Thymus (tissue), 11 donors: ENCODE data around the gene CPXM1. TPM values are rescaled to one million over a fixed set of nuclear protein-coding genes. Genes with fewer than 3 reads are reported as not detected.

Source experiments
- DNase-seq, 9 donors: peaks; one replicate each; pipeline ENCODE4 v3.0.0-alpha.2; 2013; ENCODE audit warnings: low spot score in 9 of 9, low read depth in 6 of 9, missing footprints in 1 of 9
- H3K27ac ChIP-seq, 2 donors: one replicate each; pipeline ENCODE4 v1.5.1; 2013; ENCODE audit warnings: control low read depth in 1 of 2, low read depth in 1 of 2, low read length in 1 of 2, mild to moderate bottlenecking in 1 of 2, moderate library complexity in 1 of 2
- H3K27me3 ChIP-seq, 2 donors: one replicate each; pipeline ENCODE4 v1.5.1; 2013; ENCODE audit warnings: low read length in 1 of 2; ENCODE audit not compliant: control insufficient read depth in 2 of 2, insufficient read depth in 1 of 2
- H3K36me3 ChIP-seq, 2 donors: one replicate each; pipeline ENCODE4 v1.5.1; 2013; ENCODE audit warnings: low read length in 1 of 2, mild to moderate bottlenecking in 1 of 2, moderate library complexity in 1 of 2; ENCODE audit not compliant: control insufficient read depth in 2 of 2, insufficient read depth in 2 of 2
- H3K4me1 ChIP-seq, 2 donors: one replicate each; pipeline ENCODE4 v1.5.1; 2013; ENCODE audit warnings: low read length in 2 of 2; ENCODE audit not compliant: control insufficient read depth in 2 of 2, insufficient read depth in 2 of 2
- H3K4me3 ChIP-seq, 2 donors: one replicate each; pipeline ENCODE4 v1.5.1; 2013; ENCODE audit warnings: low read length in 2 of 2, control low read depth in 1 of 2, mild to moderate bottlenecking in 1 of 2
- H3K9me3 ChIP-seq, 2 donors: one replicate each; pipeline ENCODE4 v1.5.1; 2013; ENCODE audit warnings: low read length in 1 of 2, mild to moderate bottlenecking in 1 of 2; ENCODE audit not compliant: control insufficient read depth in 2 of 2, insufficient read depth in 1 of 2
- WGBS: extraction: QIAGEN DNeasy Blood & Tissue Kit; methylation state at CpG from one replicate; pipeline ENCODE4 v1.1.7; 2013; 5-methylcytosine and 5-hydroxymethylcytosine counted together
- polyA plus RNA-seq: library from polyadenylated mRNA; stranded (reverse); fragments of 200-250 nt; gene quantifications from one replicate; pipeline ENCODE4 v1.2.3, GENCODE V29; 2013
- total RNA-seq: library from RNA; stranded (reverse); fragments of 120-200 nt; gene quantifications from one replicate; pipeline ENCODE4 v1.2.4, GENCODE V29; 2013
- donor health status: healthy.

CPXM1 gene
- total and polyA plus RNA-seq, 2 donors = 11.9 to 14.1 TPM

DNA sequence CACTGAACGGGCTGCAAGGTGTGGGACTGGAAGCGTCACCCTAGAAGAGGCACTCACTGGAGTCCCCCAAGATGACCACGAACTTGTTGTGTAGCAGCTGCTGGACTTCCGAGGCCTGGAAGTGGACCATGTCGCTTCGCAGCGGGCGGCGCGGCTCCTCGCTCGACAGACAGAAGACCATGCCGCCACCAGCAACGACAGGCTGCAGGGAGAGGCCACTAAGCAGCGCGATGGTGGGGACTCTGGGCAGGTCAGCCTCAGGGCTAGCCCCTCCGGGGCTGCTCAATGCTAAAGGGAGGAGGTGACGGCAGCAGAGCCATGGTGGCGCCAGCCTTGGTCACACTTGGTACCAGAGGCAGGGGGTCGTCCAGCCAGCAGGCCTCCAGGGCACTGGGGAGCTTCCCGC, 39.3 kb upstream of the CPXM1 start:
- no peaks in the 10 kb centered on the region for H3K9me3 ChIP-seq
- H3K4me3 ChIP-seq = peak overlapping the region; percentile 76 to 86
- H3K27ac ChIP-seq = no peak overlapping the region
- no peak for DNase-seq
- WGBS = 89% methylated on average over 21 of the region's 21 CpGs
- H3K36me3 ChIP-seq = peaks cover 0 to 6% of the 10 kb centered on the region in 2 donors
- H3K27me3 ChIP-seq = no peaks in the 10 kb centered on the region
- H3K4me1 ChIP-seq = peaks cover 11 to 14% of the 10 kb centered on the region in 2 donors

DNA sequence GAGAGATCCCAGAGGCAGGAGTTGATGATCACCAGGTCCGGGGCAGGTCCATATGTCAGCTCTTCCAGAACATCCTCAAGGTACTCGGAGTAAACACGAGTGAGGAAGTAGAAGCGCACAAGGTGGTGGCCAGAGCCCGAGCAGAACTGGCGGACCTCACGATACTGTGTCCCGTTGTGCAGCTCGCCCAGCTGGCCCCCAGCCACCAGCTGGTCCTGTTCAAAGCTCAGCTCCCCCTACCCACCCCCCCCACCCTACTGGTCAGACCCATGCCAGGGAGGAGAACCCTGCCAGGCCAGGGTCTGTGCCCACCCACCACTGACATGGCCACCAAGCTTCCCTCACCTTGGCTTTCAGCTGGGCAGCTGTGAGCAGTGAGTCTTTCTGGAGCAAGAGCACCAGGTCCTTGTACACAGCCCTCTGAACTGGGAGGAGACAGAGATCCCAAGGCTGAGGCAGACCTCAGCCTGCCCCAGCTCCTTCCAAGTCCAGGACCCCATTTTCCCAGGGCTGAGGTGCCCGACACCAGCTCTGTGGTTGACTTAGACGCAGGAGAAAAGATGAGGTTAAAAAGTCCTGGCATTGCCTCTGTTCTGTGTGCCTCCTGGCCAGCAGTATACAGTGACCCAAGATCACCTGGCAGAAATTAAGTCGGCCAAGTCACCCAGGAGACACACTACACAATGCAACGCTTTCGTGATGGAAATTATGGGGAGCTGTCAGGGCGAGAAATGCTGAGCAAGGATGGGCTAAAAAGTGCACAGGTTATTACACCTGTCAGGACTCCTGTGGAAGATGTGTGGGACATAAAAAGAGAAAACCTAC, 38.6 kb upstream of the CPXM1 start:
- 97% methylated on average over 15 of the region's 15 CpGs for WGBS
- no peak for DNase-seq
- Histone ChIP-seq H3K4me3 (no peak overlapping the region), H3K27me3 (no peaks in the 10 kb centered on the region), H3K27ac (no peak overlapping the region), H3K9me3 (no peaks in the 10 kb centered on the region), H3K36me3 (peaks cover 0 to 6% of the 10 kb centered on the region in 2 donors), H3K4me1 (peaks cover 11 to 14% of the 10 kb centered on the region in 2 donors)

DNA sequence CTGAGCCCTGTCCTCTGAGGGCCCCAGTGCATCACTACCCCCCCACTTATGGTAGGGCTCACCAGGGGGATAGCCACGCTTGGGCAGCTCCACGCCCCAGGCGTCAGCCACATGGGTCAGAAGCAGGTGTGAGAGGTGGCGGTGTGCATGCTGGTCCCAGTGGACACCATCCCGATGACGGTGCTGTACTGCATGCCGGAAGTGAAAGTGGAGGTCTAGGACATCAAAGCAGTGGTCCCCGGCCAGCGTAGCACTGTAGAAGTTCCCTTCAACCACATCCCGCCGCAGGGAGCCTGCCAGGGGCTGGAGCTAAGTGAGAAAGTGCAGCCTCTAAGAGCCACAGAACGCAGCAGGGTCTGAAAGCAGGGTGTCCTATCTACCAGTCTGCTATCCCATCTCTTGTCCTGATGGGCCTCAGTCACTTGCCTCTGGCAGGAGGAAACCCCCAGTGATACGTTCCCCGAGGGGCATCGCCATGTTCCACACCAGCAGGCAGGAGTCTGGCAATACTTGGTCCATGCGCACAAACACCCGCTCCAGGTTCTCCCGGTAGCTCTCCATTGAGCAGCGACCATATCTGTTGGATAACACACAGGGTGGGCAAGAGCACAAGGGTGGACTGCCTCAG, 37.9 kb upstream of the CPXM1 start:
- no peaks in the 10 kb centered on the region for H3K27me3 ChIP-seq
- H3K4me3 ChIP-seq = no peak overlapping the region
- no peak overlapping the region for H3K27ac ChIP-seq
- WGBS = 97% methylated on average over 19 of the region's 19 CpGs
- H3K9me3 ChIP-seq = no peaks in the 10 kb centered on the region
- peaks cover 0 to 6% of the 10 kb centered on the region in 2 donors for H3K36me3 ChIP-seq
- H3K4me1 ChIP-seq = peaks cover 11 to 14% of the 10 kb centered on the region in 2 donors
- no peak for DNase-seq

DNA sequence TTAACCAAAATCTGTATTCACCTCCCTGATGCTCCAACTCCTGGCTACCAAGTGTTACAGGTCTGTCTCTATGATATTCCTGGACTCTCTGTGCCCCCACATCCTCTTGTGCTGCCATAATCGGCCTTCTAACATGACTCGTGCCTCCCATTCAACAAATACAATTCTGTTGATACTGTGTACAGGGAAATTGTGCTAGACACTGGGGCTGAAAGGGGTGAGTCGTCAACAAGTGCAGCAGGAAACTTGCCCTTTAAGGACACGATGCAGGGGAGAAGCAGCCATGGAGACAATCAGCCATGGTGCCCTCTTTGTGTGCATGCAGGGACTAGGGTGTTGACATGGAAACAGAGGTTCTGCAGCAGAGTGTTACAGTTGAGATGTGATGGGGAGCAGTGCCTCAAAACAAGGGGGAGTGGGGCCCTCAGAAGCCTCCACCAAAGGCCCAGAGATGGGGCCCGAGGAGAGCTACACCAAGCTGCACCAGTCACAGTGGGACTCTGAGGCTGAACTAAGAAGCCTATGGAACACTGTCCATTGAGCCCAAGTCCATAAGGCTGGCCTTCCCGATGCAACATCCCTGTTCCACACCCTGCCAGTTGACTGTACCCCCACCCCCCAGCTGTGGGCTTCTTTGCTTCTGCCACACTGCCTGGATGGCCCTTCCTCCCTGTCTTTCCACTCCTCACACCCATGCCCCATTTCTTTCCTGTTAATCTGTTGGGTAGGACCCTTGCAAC, 37.0 kb upstream of the CPXM1 start:
- Histone ChIP-seq H3K27ac (no peak overlapping the region), H3K9me3 (no peaks in the 10 kb centered on the region), H3K36me3 (peaks cover 0 to 6% of the 10 kb centered on the region in 2 donors), H3K4me3 (no peak overlapping the region), H3K27me3 (no peaks in the 10 kb centered on the region), H3K4me1 (peaks cover 11 to 14% of the 10 kb centered on the region in 2 donors)
- WGBS = 94% methylated on average over 6 of the region's 6 CpGs
- no peak for DNase-seq

DNA sequence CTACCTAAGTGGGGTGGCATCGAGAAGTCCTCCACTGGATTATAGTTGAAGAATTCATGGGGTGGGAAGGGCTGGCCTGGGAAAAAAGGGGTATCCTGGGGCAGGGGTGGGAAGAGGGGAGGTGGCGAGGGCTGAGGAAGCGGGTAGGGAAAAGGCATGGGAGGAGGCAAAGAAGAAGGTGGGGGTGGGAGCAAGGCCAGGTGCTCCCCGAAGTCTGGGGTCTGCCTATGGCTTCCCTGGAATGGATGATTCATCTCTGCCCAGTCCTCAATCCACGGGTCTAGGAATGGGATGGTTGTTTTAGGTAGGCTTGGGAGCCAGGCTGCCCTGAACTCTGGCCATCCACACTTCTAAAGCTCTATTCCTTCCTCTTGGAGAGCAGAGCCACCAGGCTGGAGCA, 35.6 kb upstream of the CPXM1 start:
- Histone ChIP-seq H3K4me3 (no peak overlapping the region), H3K4me1 (peaks cover 6 to 8% of the 10 kb centered on the region in 2 donors), H3K9me3 (no peaks in the 10 kb centered on the region), H3K27me3 (no peaks in the 10 kb centered on the region), H3K36me3 (peaks cover 0 to 6% of the 10 kb centered on the region in 2 donors), H3K27ac (no peak overlapping the region)
- DNase-seq = no peak
- WGBS = 87% methylated on average over 5 of the region's 5 CpGs

DNA sequence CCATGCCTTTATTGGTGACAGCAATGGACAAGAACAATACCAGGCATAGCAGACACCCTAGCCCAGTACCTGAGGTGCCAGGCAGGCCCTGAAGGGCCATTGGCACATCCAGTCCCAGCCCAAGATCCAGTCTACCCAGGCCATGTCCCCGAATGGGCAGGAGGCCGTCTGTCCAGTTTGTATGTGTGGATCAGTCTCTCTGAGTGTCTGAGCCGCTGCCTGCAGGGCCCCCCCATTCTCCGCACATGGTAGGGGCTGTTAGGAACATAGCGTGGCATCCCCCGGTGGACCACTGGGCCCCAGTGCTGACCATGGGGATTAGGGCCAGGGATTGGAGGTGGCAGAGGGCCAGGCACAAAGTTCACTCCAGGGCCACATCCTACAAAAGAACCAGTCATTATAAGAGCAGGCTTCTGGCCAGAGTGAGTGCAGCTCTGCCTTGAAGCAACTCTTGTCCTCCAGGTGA, 34.9 kb upstream of the CPXM1 start:
- no peak for DNase-seq
- no peak overlapping the region for H3K27ac ChIP-seq
- H3K9me3 ChIP-seq = no peaks in the 10 kb centered on the region
- WGBS = 99% methylated on average over 6 of the region's 6 CpGs
- H3K36me3 ChIP-seq = peaks cover 0 to 6% of the 10 kb centered on the region in 2 donors
- no peak overlapping the region for H3K4me3 ChIP-seq
- peaks cover 4 to 8% of the 10 kb centered on the region in 2 donors for H3K4me1 ChIP-seq
- no peaks in the 10 kb centered on the region for H3K27me3 ChIP-seq

DNA sequence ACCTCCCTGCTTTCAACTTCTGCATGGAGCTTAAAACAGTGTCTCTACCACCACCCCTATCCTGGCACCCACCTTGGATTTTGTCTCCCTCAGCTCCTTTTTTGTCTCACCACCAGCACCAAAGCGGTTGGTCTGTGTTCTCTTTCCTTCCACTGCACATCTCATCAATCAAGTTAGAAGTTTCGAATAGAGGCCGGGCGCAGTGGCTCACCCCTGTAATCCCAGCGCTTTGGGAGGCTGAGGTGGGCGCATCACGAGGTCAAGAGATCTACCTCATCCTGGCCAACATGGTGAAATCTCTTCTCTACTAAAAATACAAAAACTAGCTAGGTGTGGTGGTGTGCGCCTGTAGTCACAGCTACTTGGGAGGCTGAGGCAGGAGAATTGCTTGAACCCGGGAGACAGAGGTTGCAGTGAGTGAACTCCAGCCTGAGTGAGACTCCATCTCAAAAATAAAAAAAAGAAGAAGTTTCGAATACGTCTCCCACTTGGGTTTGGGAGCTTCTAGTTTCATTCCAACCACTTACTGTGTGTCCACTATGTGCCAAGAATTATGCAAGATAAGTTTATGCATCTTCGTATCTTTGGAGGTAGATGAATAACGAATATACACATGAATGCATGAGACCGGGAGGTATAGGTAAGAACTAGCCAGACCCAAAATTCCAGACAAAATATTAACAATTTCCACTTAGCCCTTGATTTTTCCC, 34.1 kb upstream of the CPXM1 start:
- no peak for DNase-seq
- no peak overlapping the region for H3K4me3 ChIP-seq
- H3K36me3 ChIP-seq = peaks cover 0 to 6% of the 10 kb centered on the region in 2 donors
- WGBS = 98% methylated on average over 14 of the region's 14 CpGs
- no peaks in the 10 kb centered on the region for H3K9me3 ChIP-seq
- H3K4me1 ChIP-seq = peaks cover 0 to under 1% of the 10 kb centered on the region in 2 donors
- no peak overlapping the region for H3K27ac ChIP-seq
- peaks cover 0 to 4% of the 10 kb centered on the region in 2 donors for H3K27me3 ChIP-seq

DNA sequence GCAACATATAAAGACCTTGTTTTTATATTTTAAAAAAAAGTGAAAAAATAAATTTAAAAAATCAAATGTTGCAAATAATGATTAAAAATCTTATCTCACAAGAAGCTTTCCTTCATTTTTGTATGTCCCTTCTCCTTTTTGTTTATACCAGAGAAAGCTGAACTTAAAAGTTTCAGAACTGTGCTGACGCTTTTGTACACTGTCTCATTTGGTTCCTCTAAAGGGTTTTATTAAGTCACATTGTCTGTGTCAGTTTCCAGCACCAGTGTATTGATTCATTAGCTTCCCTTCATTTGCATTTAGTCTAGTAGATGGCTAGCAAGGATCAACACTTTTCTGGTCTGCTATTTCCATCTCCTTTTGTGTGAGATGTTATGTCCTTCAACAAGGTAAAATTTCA, 33.3 kb upstream of the CPXM1 start:
- H3K4me3 ChIP-seq = no peak overlapping the region
- no peaks in the 10 kb centered on the region for H3K9me3 ChIP-seq
- H3K4me1 ChIP-seq = no peaks in the 10 kb centered on the region
- no peak overlapping the region for H3K27ac ChIP-seq
- DNase-seq = no peak
- 96% methylated on average over 1 of the region's 1 CpG for WGBS
- H3K36me3 ChIP-seq = peaks cover 0 to 6% of the 10 kb centered on the region in 2 donors
- peaks cover 2 to 9% of the 10 kb centered on the region in 2 donors for H3K27me3 ChIP-seq
